HG02943 (cell line): ENCODE results near the gene USE1.
A peak's percentile ranks its signal among the peaks of the same experiment; 100 is the strongest.

ENCODE experiments used
- ATAC-seq: cut with Tn5 transposase; IDR thresholded peaks from one replicate; pipeline ENCODE4 v1.9.1; 2021; ENCODE audit warnings: mild to moderate bottlenecking, low read depth, moderate library complexity; ENCODE audit not compliant: unreplicated experiment

Gene USE1

DNA sequence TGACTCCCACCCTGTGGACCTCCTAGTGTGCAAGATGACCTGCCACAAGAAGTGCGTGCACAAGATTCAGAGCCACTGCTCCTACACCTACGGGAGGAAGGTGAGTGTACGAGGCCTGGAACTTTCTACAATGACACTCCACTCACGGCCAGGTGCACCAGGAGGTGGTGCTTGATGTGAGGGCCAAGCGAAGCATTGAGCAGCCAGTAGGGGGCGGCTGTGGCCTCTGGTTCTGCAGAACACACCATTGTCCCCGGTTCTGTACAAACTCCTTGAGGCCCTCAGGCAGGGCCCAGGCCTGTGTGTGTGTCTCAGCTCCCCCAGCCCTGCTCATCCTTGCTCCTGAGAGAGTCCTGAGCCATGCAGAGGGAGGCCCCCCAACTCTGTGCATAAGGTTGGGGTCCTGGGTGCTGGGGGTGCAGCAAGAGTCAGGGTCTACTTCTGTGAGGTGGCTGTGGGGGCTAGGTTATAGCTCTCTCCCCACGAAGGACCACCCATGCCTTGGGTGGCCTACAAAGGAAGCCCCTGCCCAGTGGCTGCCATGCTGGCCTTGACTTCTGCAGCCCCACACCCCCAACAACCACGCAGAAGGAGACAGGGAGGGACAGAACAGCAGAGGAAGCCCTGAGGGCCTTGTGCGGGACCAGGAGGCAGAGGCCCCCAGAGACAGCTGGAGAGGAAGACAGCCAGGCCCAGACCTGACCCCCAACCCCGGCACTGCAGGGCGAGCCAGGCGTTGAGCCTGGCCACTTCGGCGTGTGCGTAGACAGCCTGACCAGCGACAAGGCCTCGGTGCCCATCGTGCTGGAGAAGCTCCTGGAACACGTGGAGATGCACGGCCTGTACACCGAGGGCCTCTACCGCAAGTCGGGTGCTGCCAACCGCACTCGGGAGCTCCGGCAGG is 9.7 kb upstream of the USE1 start:
- no peak for ATAC-seq

DNA sequence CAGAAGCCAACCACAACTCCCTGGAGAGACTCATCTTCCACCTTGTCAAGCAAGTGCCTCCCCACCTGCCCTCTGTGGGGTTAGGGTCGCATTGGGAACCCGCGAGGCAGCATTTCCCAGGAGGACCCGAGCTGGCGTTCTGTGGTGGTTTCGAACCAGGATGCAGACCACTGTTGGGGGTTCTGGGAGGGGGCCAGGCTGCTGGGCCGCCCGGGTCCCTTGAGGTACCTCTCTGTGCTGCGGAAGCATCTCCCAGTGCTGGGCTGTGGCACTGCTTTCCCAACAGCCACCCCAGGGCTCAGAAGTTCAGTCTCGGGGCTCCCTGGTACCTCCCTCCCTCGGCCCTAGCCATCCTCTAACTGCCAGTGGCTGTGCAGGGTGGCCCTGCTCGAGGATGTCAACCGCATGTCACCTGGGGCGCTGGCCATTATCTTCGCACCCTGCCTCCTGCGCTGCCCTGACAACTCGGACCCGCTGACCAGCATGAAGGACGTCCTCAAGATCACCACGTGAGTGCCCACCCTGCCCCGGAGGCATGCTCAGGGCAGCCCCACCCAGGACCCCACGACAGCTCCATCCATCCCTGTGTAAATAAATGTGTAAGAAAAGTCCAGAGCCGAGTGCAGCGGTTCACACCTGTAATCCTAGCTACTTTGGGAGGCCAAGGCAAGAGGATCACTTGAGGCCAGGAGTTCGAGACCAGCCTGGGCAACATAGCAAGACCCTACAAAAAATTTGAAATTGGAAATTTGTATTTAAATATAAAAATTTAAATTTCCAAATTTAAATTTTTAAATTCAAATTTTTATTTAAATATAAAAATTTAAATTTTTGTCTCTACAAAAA is 8.2 kb upstream of the USE1 start:
- ATAC-seq = no peak

DNA sequence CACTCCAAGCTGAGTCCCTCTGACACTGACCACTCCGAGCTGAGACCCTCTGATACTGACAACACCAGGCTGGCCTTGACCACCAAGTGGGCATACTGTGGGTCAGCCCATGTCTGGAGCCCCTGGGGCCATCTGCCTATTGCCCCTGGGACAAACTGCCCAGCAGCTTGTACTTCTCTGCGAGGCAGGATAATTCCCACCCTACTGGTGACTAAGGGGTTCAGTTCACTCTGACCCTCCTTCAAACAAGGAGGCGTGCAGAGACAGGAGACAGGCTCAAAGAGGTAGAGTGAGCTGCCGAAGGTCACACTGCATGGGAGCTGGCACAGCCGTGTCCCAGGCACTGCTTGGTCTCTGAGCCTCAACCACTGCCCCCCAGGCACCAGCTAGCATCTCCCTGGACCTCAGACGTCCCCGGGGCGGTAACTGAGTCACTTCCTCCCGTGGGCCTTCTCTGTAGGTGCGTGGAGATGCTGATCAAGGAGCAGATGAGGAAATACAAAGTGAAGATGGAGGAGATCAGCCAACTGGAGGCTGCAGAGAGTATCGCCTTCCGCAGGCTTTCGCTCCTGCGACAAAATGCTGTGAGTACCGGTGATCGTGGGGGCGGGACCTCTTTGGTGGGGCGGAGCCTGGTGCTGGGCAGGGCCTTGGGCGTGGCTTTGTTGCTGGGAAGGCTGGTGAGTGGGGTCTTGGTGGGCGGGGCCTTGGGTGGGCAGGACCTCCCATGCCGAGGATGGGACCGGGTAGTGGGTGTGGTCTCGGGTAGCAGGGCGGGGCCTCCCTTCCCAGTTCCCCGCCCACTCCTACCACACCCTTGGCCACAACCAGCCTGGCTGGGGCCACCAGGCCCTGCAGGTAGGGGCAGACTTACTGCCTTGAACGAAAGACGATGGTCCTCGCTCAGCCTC is 5.8 kb upstream of the USE1 start:
- no peak for ATAC-seq

GRCh38 chr19:17210296-17210695 is 4.9 kb upstream of the USE1 start:
- no peak for ATAC-seq

DNA sequence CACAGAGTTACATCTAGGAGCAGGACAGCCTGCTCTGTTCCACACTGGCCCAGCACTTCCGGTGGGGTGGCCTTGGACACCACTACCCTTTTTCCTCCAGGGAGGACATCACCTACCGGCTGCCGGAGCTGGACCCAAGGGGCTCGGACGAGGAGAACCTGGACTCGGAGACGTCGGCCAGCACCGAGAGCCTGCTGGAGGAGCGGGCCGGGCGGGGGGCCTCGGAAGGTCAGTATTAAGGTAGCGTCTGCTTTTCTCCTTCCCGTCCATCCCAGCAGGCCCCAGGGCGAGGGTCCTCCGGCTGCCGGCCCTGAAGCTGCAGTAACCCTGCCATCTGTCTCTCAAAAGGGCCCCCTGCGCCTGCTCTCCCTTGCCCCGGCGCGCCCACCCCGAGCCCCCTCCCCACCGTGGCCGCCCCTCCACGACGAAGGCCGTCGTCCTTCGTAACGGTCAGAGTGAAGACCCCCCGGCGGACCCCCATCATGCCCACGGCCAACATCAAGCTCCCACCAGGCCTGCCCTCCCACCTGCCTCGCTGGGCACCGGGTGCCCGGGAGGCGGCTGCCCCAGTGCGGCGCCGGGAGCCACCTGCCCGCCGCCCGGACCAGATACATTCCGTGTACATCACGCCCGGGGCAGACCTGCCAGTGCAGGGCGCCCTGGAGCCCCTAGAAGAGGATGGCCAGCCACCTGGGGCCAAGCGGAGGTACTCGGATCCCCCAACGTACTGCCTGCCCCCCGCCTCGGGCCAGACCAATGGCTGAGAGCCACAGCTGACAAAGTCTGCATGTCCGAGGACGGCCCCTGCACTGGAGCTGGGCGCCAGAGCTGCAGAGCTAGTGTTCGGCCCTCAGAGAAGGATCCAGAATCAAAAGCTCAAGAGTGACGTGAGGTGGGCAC is 3.4 kb upstream of the USE1 start:
- no peak for ATAC-seq

DNA sequence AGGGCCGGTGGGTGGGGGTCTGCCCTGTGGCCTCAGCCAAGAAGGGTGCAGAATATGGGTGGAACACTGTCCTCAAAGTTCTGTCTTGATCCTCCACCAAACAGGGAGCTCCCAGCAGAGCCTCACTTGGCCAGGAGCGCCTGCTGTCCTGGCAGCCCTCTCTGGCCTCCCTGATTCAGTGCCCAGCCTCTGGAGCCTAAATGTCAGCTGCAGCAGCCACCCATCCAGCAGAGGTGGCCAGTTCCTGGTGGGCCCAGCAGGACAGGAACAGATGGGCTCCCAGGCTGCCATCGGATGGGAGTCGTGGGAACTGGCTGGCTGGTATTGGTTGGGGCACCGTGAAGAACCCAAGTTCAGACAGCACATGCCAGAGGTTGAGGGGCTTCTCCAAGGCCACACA is 1.8 kb upstream of the USE1 start:
- no peak for ATAC-seq

- no peak for ATAC-seq
Observed at GRCh38 chr19:17214508-17215126, 540 bp upstream of the USE1 start.

GRCh38 chr19:17216058-17216670 is 1.0 kb downstream of the USE1 start:
- ATAC-seq = no peak

DNA sequence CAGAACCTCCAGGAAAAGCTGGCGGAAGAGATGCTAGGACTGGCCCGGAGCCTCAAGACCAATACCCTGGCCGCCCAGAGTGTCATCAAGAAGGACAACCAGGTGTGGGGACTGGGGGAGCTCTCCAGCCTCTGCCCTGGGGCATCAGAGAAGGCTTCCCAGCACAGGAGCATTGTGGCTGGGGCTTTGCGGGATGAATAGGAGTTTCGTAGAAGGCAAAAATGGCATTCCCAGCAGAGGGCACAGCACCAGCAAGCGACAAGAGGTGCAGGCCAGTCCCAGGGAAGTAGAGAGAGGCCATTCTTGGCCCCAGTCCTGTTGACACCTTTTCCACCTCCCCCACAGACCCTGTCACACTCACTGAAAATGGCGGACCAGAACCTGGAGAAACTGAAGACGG is 4.1 kb downstream of the USE1 start:
- no peak for ATAC-seq

- no peak for ATAC-seq
Observed at GRCh38 chr19:17220207-17220758, 5.1 kb downstream of the USE1 start.

DNA sequence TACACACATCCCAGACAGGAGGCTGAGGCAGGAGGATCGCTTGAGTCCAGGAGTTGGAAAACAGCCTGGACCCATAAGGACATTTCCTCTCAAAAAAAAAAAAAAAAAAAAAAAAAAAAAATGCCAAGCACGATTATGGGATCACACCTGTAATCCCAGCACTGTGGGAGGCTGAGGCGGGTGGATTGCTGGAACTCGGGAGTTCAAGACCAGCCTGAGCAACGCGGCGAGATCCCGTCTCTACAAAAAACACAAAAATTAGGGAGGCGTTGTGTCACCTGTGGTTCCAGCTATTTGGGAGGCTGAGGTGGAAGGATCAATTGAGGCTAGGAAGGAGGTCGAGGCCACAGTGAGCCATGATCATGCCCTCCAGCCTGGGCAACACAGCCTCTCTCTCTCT is 9.9 kb downstream of the USE1 start:
- ATAC-seq = no peak

DNA sequence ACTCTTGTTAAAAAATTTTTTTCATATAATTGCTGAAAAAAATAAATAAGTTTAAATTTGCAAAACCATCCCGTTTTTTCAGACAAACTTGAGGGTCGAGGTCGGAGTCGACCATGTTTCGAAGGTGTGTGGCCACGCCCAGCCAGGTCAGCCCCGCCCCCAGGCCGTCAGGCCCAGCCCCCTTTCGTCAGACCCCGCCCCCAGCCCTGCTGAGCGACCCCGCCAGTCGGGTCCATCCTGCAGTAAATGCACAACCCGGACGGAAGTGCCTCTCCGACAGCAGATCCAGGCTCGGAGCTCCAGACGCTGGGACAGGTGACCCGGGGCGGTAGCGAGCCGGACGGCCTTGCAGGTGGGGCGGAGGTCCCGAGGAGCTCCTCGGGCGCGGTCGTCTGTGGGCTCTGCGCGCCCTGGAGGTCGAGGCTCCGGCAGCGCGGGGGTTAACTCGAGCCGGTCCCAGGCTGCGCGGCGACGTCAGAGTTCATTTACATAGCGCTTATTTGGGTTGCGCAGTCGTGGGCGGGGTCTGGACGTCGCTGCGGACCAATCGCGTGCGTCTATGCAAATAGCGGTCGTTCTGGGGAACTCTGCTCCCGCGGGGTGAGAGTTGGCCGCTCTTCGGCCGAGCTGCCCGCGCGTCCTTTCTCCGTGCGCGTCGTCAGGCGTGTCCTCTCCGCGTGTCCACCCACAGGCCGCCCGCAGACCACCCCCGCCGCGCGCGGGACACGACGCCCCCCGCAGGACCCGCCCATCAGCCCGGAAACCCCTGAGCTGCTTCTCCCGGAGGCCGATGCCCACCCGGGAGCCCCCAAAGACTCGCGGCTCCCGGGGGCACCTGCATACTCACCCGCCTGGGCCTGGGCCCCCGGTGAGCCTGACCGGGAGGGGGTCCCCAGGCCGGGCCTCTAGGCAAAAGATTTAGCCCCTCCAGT is 11.1 kb downstream of the USE1 start, which contains the start of gene OCEL1:
TSS of gene OCEL1 (plus strand) at position 225 of the 932 bp plus-strand sequence. CDS start at position 247, 22 bp downstream.
- peak; percentile 91 for ATAC-seq

GRCh38 chr19:17227798-17228367 is 12.7 kb downstream of the USE1 start:
- no peak for ATAC-seq

DNA sequence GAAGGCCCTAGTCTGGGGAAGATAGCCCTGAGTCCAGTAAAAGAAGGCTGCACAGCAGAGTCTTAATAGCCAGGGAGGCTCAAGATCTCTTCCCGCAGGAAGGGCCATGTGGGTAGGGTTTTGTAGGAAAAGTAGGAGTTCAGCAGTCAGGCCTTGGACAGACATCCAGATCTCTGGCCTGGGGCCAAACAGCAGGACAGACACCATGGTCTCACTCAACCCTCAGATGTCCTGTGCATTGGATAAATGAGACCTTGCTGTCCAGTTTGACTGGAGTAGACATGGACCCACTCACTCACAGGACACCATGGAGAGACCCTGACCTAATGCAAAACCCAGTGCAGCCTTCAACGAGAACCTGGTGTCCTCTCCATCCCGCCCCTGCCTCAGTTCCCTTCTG is 14.7 kb downstream of the USE1 start:
- no peak for ATAC-seq

DNA sequence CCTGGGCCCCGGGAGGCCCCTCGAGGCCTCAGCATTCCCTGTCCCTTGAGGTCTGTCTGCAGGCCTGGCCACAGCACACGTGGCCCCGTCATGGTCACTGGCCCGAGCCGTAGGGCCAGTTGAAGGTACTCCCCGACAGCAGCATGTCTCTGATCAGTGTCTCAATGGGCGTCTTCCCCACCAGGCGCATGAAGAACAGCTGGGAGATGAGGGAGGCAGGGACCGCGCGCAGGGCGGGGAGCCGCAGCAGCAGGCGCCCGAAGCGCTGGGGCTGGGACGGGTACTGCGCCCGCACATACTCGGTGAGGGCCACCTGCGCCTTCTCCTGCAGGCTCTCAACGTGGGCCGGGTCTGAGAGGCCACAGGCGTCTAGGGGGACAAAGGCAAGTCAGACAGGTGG is 17.1 kb downstream of the USE1 start:
- no peak for ATAC-seq

GRCh38 chr19:17234911-17235299 is 19.7 kb downstream of the USE1 start:
- ATAC-seq = no peak
